Measurements from ENCODE around the gene PROCR.

Gene PROCR

GRCh38 chr20:35171753-35172433 is at the start of gene PROCR:
Gene PROCR (plus strand): TSS chr20:35172072. CDS start chr20:35172155, 83 bp downstream.
- Mint-ChIP-seq H3K27ac (peak within 1 kb of the TSS; percentile 14), H3K27me3 (ENCODE audit: low read depth) (no peaks in the 10 kb centered on the region), H3K36me3 (ENCODE audit: low read depth) (no peaks in the 10 kb centered on the region), H3K9me3 (no peaks in the 10 kb centered on the region), H3K4me3 (peak within 1 kb of the TSS; percentile 68), H3K4me1 (ENCODE audit: low read depth) (peaks cover 12% of the 10 kb centered on the region)
- no peak for DNase-seq (ENCODE audit: low spot score)

- DNase-seq (ENCODE audit: low spot score) = no peak
- Mint-ChIP-seq H3K9me3 (no peaks in the 10 kb centered on the region), H3K36me3 (ENCODE audit: low read depth) (peaks cover 65% of the 10 kb centered on the region), H3K27ac (no peak overlapping the region), H3K4me3 (no peak overlapping the region), H3K4me1 (ENCODE audit: low read depth) (no peaks in the 10 kb centered on the region), H3K27me3 (ENCODE audit: low read depth) (no peaks in the 10 kb centered on the region)
These were observed 49.0 kb upstream of the PROCR start for GRCh38 chr20:35122756-35123405.

GRCh38 chr20:35125753-35126152 is 46.1 kb upstream of the PROCR start:
- no peaks in the 10 kb centered on the region for H3K27me3 Mint-ChIP-seq (ENCODE audit: low read depth)
- H3K27ac Mint-ChIP-seq = no peak overlapping the region
- peaks cover 47% of the 10 kb centered on the region for H3K36me3 Mint-ChIP-seq (ENCODE audit: low read depth)
- H3K9me3 Mint-ChIP-seq = no peaks in the 10 kb centered on the region
- no peak overlapping the region for H3K4me3 Mint-ChIP-seq
- H3K4me1 Mint-ChIP-seq (ENCODE audit: low read depth) = no peaks in the 10 kb centered on the region
- no peak for DNase-seq (ENCODE audit: low spot score)

GRCh38 chr20:35129647-35130069 is 42.2 kb upstream of the PROCR start:
- Mint-ChIP-seq H3K27ac (no peak overlapping the region), H3K36me3 (ENCODE audit: low read depth) (peaks cover 41% of the 10 kb centered on the region), H3K9me3 (no peaks in the 10 kb centered on the region), H3K27me3 (ENCODE audit: low read depth) (no peaks in the 10 kb centered on the region), H3K4me1 (ENCODE audit: low read depth) (no peaks in the 10 kb centered on the region), H3K4me3 (no peak overlapping the region)
- no peak for DNase-seq (ENCODE audit: low spot score)

GRCh38 chr20:35131934-35132333 is 39.9 kb upstream of the PROCR start:
- H3K27ac Mint-ChIP-seq = no peak overlapping the region
- no peak for DNase-seq (ENCODE audit: low spot score)
- no peaks in the 10 kb centered on the region for H3K27me3 Mint-ChIP-seq (ENCODE audit: low read depth)
- no peak overlapping the region for H3K4me3 Mint-ChIP-seq
- peaks cover 31% of the 10 kb centered on the region for H3K36me3 Mint-ChIP-seq (ENCODE audit: low read depth)
- no peaks in the 10 kb centered on the region for H3K4me1 Mint-ChIP-seq (ENCODE audit: low read depth)
- no peaks in the 10 kb centered on the region for H3K9me3 Mint-ChIP-seq

- Mint-ChIP-seq H3K9me3 (no peaks in the 10 kb centered on the region), H3K27ac (no peak overlapping the region), H3K4me1 (ENCODE audit: low read depth) (no peaks in the 10 kb centered on the region), H3K4me3 (no peak overlapping the region), H3K36me3 (ENCODE audit: low read depth) (peaks cover 33% of the 10 kb centered on the region), H3K27me3 (ENCODE audit: low read depth) (no peaks in the 10 kb centered on the region)
- no peak for DNase-seq (ENCODE audit: low spot score)
These were observed 38.8 kb upstream of the PROCR start for GRCh38 chr20:35133031-35133430.

- H3K4me3 Mint-ChIP-seq = no peak overlapping the region
- no peaks in the 10 kb centered on the region for H3K4me1 Mint-ChIP-seq (ENCODE audit: low read depth)
- no peaks in the 10 kb centered on the region for H3K27me3 Mint-ChIP-seq (ENCODE audit: low read depth)
- H3K9me3 Mint-ChIP-seq = no peaks in the 10 kb centered on the region
- H3K27ac Mint-ChIP-seq = no peak overlapping the region
- peaks cover 34% of the 10 kb centered on the region for H3K36me3 Mint-ChIP-seq (ENCODE audit: low read depth)
- no peak for DNase-seq (ENCODE audit: low spot score)
These were observed 38.1 kb upstream of the PROCR start for GRCh38 chr20:35133735-35134134.

GRCh38 chr20:35134472-35134871 is 37.4 kb upstream of the PROCR start:
- DNase-seq (ENCODE audit: low spot score) = no peak
- Mint-ChIP-seq H3K4me1 (ENCODE audit: low read depth) (no peaks in the 10 kb centered on the region), H3K36me3 (ENCODE audit: low read depth) (peaks cover 34% of the 10 kb centered on the region), H3K4me3 (no peak overlapping the region), H3K27ac (no peak overlapping the region), H3K9me3 (no peaks in the 10 kb centered on the region), H3K27me3 (ENCODE audit: low read depth) (no peaks in the 10 kb centered on the region)

GRCh38 chr20:35134880-35135279 is 37.0 kb upstream of the PROCR start:
- Mint-ChIP-seq H3K36me3 (ENCODE audit: low read depth) (peaks cover 34% of the 10 kb centered on the region), H3K27ac (no peak overlapping the region), H3K9me3 (no peaks in the 10 kb centered on the region)

GRCh38 chr20:35135867-35136586 is 35.8 kb upstream of the PROCR start:
- Mint-ChIP-seq H3K9me3 (no peaks in the 10 kb centered on the region), H3K4me3 (no peak overlapping the region), H3K27me3 (ENCODE audit: low read depth) (no peaks in the 10 kb centered on the region), H3K27ac (no peak overlapping the region), H3K4me1 (ENCODE audit: low read depth) (peaks cover 1% of the 10 kb centered on the region), H3K36me3 (ENCODE audit: low read depth) (peaks cover 31% of the 10 kb centered on the region)
- DNase-seq (ENCODE audit: low spot score) = no peak

More at GRCh38 chr20:35134880-35135279, 37.0 kb upstream of the PROCR start:
- no peak overlapping the region for H3K4me3 Mint-ChIP-seq
- no peak for DNase-seq (ENCODE audit: low spot score)
- no peaks in the 10 kb centered on the region for H3K27me3 Mint-ChIP-seq (ENCODE audit: low read depth)
- no peaks in the 10 kb centered on the region for H3K4me1 Mint-ChIP-seq (ENCODE audit: low read depth)

- Mint-ChIP-seq H3K4me3 (no peak overlapping the region), H3K27me3 (ENCODE audit: low read depth) (no peaks in the 10 kb centered on the region), H3K36me3 (ENCODE audit: low read depth) (peaks cover 17% of the 10 kb centered on the region), H3K9me3 (no peaks in the 10 kb centered on the region), H3K27ac (no peak overlapping the region), H3K4me1 (ENCODE audit: low read depth) (peaks cover 22% of the 10 kb centered on the region)
- DNase-seq (ENCODE audit: low spot score) = no peak
These were observed 27.2 kb upstream of the PROCR start for GRCh38 chr20:35144694-35145093.

- Mint-ChIP-seq H3K27ac (no peak overlapping the region), H3K4me1 (ENCODE audit: low read depth) (peaks cover 22% of the 10 kb centered on the region), H3K4me3 (peak overlapping the region; percentile 47), H3K36me3 (ENCODE audit: low read depth) (peaks cover 17% of the 10 kb centered on the region), H3K27me3 (ENCODE audit: low read depth) (no peaks in the 10 kb centered on the region), H3K9me3 (no peaks in the 10 kb centered on the region)
- no peak for DNase-seq (ENCODE audit: low spot score)
These were observed 26.7 kb upstream of the PROCR start for GRCh38 chr20:35145141-35145564.

GRCh38 chr20:35146299-35146919 is 25.5 kb upstream of the PROCR start:
- Mint-ChIP-seq H3K4me3 (peak overlapping the region; percentile 85), H3K4me1 (ENCODE audit: low read depth) (peaks cover 20% of the 10 kb centered on the region), H3K27me3 (ENCODE audit: low read depth) (peaks cover 3% of the 10 kb centered on the region), H3K36me3 (ENCODE audit: low read depth) (peaks cover 15% of the 10 kb centered on the region), H3K27ac (peak overlapping the region; percentile 80), H3K9me3 (no peaks in the 10 kb centered on the region)
- no peak for DNase-seq (ENCODE audit: low spot score)

Measured in T-helper 2 cell treated with Interferon-gamma antibody and Interleukin-4, amounts not matched to agents 5 μg/mL and 100 μg/mL, for 36 hours (primary cell).